ENCODE data around the gene ANKLE2.

ANKLE2 gene

GRCh38 chr12:132689227-132689626 is 72.4 kb downstream of the ANKLE2 start:
- TF ChIP-seq, protein P1, sequence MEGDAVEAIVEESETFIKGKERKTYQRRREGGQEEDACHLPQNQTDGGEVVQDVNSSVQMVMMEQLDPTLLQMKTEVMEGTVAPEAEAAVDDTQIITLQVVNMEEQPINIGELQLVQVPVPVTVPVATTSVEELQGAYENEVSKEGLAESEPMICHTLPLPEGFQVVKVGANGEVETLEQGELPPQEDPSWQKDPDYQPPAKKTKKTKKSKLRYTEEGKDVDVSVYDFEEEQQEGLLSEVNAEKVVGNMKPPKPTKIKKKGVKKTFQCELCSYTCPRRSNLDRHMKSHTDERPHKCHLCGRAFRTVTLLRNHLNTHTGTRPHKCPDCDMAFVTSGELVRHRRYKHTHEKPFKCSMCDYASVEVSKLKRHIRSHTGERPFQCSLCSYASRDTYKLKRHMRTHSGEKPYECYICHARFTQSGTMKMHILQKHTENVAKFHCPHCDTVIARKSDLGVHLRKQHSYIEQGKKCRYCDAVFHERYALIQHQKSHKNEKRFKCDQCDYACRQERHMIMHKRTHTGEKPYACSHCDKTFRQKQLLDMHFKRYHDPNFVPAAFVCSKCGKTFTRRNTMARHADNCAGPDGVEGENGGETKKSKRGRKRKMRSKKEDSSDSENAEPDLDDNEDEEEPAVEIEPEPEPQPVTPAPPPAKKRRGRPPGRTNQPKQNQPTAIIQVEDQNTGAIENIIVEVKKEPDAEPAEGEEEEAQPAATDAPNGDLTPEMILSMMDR (IDR thresholded peaks at IDR 0.05; ENCODE audit: control extremely low read depth, extremely low read depth, low read depth, missing control alignments), result no peak
- ChIA-PET POLR2A (no interaction called here), CTCF (no interaction called here)
- no peak for DNase-seq (ENCODE audit: extremely low spot score)

DNA sequence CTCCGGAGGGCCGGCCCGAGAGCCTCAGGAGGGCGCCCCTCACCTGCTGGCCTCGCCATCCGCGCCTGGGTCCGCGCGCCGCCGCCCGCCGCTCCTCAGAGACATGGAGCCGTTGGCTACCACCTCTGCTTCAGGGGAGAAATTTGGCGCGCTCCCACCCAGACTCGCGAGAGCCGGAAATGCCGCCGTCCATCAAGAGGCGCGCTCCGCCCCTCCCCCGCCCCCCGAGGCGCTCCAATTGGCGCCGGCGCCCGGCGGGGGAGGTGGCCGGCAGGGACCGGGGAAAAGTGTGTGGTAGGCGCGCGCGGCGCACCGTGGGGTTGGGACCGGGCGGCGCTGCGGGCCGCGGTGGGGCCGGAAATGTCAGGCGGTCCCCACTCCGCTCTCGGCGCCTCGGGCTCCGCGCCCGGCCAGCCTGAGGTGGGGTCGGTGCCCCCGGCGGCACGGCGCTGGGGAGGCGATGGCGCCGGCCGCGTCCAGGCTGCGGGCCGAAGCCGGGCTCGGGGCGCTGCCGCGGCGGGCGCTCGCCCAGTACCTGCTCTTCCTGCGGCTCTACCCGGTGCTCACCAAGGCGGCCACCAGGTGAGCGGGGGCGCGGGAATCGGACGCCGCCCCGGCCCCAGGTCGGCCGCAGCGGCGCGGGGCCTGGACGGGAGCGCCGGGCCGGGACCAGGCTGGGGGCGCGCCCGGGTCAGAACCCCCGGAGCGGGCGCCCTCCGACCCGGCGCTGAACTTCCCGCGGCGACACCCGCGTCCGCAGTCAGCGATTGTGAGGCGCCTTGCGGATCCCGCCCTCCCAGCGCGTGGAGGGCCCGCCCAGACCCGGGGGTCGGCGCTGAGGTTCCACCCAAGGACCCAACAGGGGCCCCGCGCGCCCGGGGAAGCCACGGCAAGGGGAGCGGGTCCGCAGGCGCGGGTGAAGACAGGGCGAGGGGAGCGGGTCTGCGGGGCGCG is 74.1 kb downstream of the ANKLE2 start, which contains the start of the genes POLE and PXMP2:
TSS of gene POLE (minus strand) at position 132 of the 954 bp plus-strand sequence. CDS start at position 105, 27 bp downstream.
TSS of gene PXMP2 (plus strand) at position 377 of the 954 bp plus-strand sequence. CDS start at position 461, 84 bp downstream.
- DNase-seq (ENCODE audit: extremely low spot score), result peak; percentile 99
- ChIA-PET POLR2A (no interaction called here), CTCF (no interaction called here)
- TF ChIP-seq, protein P1 (IDR thresholded peaks at IDR 0.05; ENCODE audit: control extremely low read depth, extremely low read depth, low read depth, missing control alignments), result peak; percentile 38

DNA sequence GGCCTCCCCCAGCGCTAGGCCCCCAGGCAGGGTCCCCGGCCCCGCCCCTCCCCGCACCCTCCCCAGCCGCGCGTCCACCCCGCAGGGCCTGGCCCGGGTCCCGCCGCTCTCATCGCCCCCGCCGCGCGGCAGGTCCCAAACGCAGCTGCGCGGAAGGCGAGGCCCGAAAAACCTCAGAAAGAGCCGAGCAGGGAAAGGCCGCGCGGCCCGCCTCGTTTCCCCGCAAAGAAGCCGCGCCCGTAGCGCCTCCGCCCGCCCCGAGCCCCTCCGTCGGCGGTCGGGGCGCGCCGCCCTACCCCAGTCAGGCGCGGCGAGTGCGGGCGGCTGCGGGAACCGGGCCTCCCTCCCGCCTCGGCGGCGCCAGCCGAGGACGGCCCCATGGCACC is 74.8 kb downstream of the ANKLE2 start:
- TF ChIP-seq, protein P1 (IDR thresholded peaks at IDR 0.05; ENCODE audit: control extremely low read depth, extremely low read depth, low read depth, missing control alignments), result no peak
- CTCF ChIA-PET, result no interaction called here
- POLR2A ChIA-PET, result no interaction called here

GRCh38 chr12:132685400-132685799 is 76.2 kb downstream of the ANKLE2 start:
- no peak for DNase-seq (ENCODE audit: extremely low spot score)
- TF ChIP-seq, protein P1 (IDR thresholded peaks at IDR 0.05; ENCODE audit: control extremely low read depth, extremely low read depth, low read depth, missing control alignments), result no peak
- POLR2A ChIA-PET, result interaction anchor here (0.6 kb wide), 2 partner anchors 26 to 56 kb away, joined by 3 to 4 read pairs; no protein-coding TSS in a partner anchor
- CTCF ChIA-PET, result interaction anchor here (2.2 kb wide), 1 partner anchor 23 kb away, joined by 4 read pairs; no protein-coding TSS in a partner anchor

More for the DNA sequence above, 74.8 kb downstream of the ANKLE2 start:
- DNase-seq (ENCODE audit: extremely low spot score), result no peak

DNA sequence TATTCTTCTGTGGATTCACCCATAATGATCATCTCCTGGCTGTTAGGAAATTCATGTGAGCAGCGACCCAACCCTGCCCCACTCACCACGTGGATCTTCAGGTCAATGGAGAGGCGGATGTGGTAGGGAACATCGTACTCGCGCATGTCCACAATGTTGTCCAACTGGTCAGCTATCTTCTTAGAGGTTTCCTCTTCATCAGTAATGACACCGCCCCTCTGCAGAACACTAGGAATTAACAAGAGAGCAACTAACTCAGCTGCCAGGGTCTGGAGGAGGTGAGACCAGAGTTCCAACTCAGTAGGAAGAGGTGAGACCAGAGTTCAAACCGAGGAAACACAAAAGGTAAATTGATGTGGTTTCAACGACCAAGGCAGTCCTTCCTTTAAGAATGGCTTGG is 84.1 kb downstream of the ANKLE2 start:
- POLR2A ChIA-PET, result no interaction called here
- DNase-seq (ENCODE audit: extremely low spot score), result no peak
- CTCF ChIA-PET, result no interaction called here
- TF ChIP-seq, protein P1 (IDR thresholded peaks at IDR 0.05; ENCODE audit: control extremely low read depth, extremely low read depth, low read depth, missing control alignments), result no peak

- DNase-seq (ENCODE audit: extremely low spot score), result no peak
- POLR2A ChIA-PET, result no interaction called here
- CTCF ChIA-PET, result interaction anchor here (1.7 kb wide), 1 partner anchor 61 kb away, joined by 3 read pairs; no protein-coding TSS in a partner anchor
- TF ChIP-seq, protein P1 (IDR thresholded peaks at IDR 0.05; ENCODE audit: control extremely low read depth, extremely low read depth, low read depth, missing control alignments), result no peak
These were observed 85.7 kb downstream of the ANKLE2 start for GRCh38 chr12:132675757-132676432.

Measured in GM10248 (cell line).